GM23338 (cell line): ENCODE results near the gene C5orf22. TPM values are rescaled to one million over a fixed set of nuclear protein-coding genes. Genes with fewer than 3 reads are reported as not detected.

Source experiments
- ATAC-seq: fragments of 200-7000 bp; cut with Tn5 transposase; 3 replicates; pipeline ENCODE4 v1.9.1; 2020
- DNase-seq: peaks from one replicate; pipeline ENCODE4 v3.0.0-alpha.2; 2015; ENCODE audit warnings: low spot score
- H2AFZ ChIP-seq: fragments of 200-600 bp; sonication (generic); 2 replicates; pipeline ENCODE4 v1.8.0; 2016; ENCODE audit warnings: antibody characterized with exemption, mild to moderate bottlenecking, moderate library complexity
- H3F3A ChIP-seq: fragments of 200-600 bp; sonication (generic); replicated peaks from 2 replicates; pipeline ENCODE4 v1.8.0; 2017; ENCODE audit warnings: antibody characterized with exemption, mixed run types, low read depth
- H3K27ac ChIP-seq: fragments of 200-600 bp; sonication (generic); 2 replicates; pipeline ENCODE4 v1.6.1; 2016; ENCODE audit warnings: low read depth
- H3K27me3 ChIP-seq: fragments of 200-600 bp; sonication (generic); 2 replicates; pipeline ENCODE4 v1.8.0; 2016; ENCODE audit warnings: mild to moderate bottlenecking, mixed run types, moderate library complexity; ENCODE audit not compliant: insufficient read depth
- H3K36me3 ChIP-seq: fragments of 200-600 bp; sonication (generic); 2 replicates; pipeline ENCODE4 v1.8.0; 2016; ENCODE audit warnings: mild to moderate bottlenecking; ENCODE audit not compliant: insufficient read depth
- H3K4me1 ChIP-seq: fragments of 200-600 bp; sonication (generic); 2 replicates; pipeline ENCODE4 v1.8.0; 2016; ENCODE audit warnings: mild to moderate bottlenecking, moderate library complexity; ENCODE audit not compliant: insufficient read depth
- H3K4me2 ChIP-seq: fragments of 200-600 bp; sonication (generic); 2 replicates; pipeline ENCODE4 v1.7.1; 2017; ENCODE audit warnings: mixed run types
- H3K4me3 ChIP-seq: fragments of 200-600 bp; sonication (generic); 2 replicates; pipeline ENCODE4 v1.6.1; 2016; ENCODE audit warnings: mixed run types
- H3K79me2 ChIP-seq: fragments of 200-600 bp; sonication (generic); replicated peaks from 2 replicates; pipeline ENCODE4 v1.8.0; 2017; ENCODE audit warnings: mild to moderate bottlenecking; ENCODE audit not compliant: insufficient read depth
- H3K9me2 ChIP-seq: fragments of 200-600 bp; sonication (generic); 2 replicates; pipeline ENCODE4 v1.8.0; 2017; ENCODE audit not compliant: insufficient read depth
- H4K20me1 ChIP-seq: fragments of 200-600 bp; sonication (generic); replicated peaks from 2 replicates; pipeline ENCODE4 v1.8.0; 2017; ENCODE audit warnings: mild to moderate bottlenecking; ENCODE audit not compliant: insufficient read depth
- H3K27ac Mint-ChIP-seq: 2 replicates; pipeline ENCODE4 v1.8.0; 2020; ENCODE audit warnings: inconsistent platforms, mild to moderate bottlenecking, moderate library complexity, mixed read lengths
- H3K27me3 Mint-ChIP-seq: 3 replicates; pipeline ENCODE4 v1.8.0; 2022; ENCODE audit warnings: low read depth, mild to moderate bottlenecking, moderate library complexity, mixed read lengths, inconsistent platforms; ENCODE audit not compliant: insufficient read depth, poor library complexity
- H3K36me3 Mint-ChIP-seq: 3 replicates; pipeline ENCODE4 v1.8.0; 2021; ENCODE audit warnings: low read depth, mild to moderate bottlenecking, inconsistent platforms, moderate library complexity, mixed read lengths
- H3K4me1 Mint-ChIP-seq: 3 replicates; pipeline ENCODE4 v1.8.0; 2020; ENCODE audit warnings: mild to moderate bottlenecking, inconsistent platforms, mixed read lengths
- H3K4me3 Mint-ChIP-seq: 3 replicates; pipeline ENCODE4 v1.8.0; 2021; ENCODE audit warnings: moderate library complexity, mild to moderate bottlenecking, inconsistent platforms, mixed read lengths
- H3K9me3 Mint-ChIP-seq: 3 replicates; pipeline ENCODE4 v1.8.0; 2020; ENCODE audit warnings: moderate library complexity, mild to moderate bottlenecking, inconsistent platforms, mixed read lengths
- CREB1 ChIP-seq: fragments of 250-450 bp; sonication (Bioruptor Pico); IDR thresholded peaks from 2 replicates; pipeline ENCODE4 v1.5.0; 2020; ENCODE audit warnings: low read depth, mild to moderate bottlenecking, moderate library complexity
- EZH2 ChIP-seq: fragments of 200-600 bp; sonication (generic); IDR thresholded peaks from one replicate; pipeline ENCODE4 v1.8.0; 2017; ENCODE audit warnings: antibody characterized with exemption, mild to moderate bottlenecking, low read depth; ENCODE audit not compliant: unreplicated experiment
- EZH2phosphoT487 ChIP-seq: fragments of 200-600 bp; sonication (generic); IDR thresholded peaks from one replicate; pipeline ENCODE4 v1.8.1; 2018; ENCODE audit warnings: antibody characterized with exemption; ENCODE audit not compliant: unreplicated experiment
- JUNB ChIP-seq: IDR thresholded peaks from one replicate; pipeline ENCODE4 v1.6.1; 2016; ENCODE audit warnings: antibody characterized with exemption; ENCODE audit not compliant: unreplicated experiment
- NANOG ChIP-seq: IDR thresholded peaks from 2 replicates; pipeline ENCODE4 v1.6.1; 2016; ENCODE audit warnings: antibody characterized with exemption, borderline replicate concordance
- POLR2AphosphoS5 ChIP-seq: IDR thresholded peaks from 2 replicates; pipeline ENCODE4 v1.6.1; 2016; ENCODE audit warnings: antibody characterized with exemption, low read depth
- ZNF114 ChIP-seq: fragments of 250-450 bp; sonication (Bioruptor Pico); IDR thresholded peaks from 2 replicates; pipeline ENCODE4 v1.5.0; 2020; ENCODE audit warnings: mild to moderate bottlenecking, moderate library complexity
- polyA plus RNA-seq: library from polyadenylated mRNA; unstranded; fragments of >200 nt; fragmentation: Nextera tagmentation; extraction: Ambion mirVana; gene quantifications from 2 replicates; pipeline ENCODE4 v1.2.1, GENCODE V29; 2016
- total RNA-seq: library from RNA; depleted of rRNA; stranded (reverse); fragments of >200 nt; shearing (Covaris generic); gene quantifications from 2 replicates; pipeline ENCODE4 v1.2.3, GENCODE V29; 2014
- TF ChIP-seq, protein P1 (sequence below): fragments of 250-450 bp; sonication (Bioruptor Pico); IDR thresholded peaks from 2 replicates; pipeline ENCODE4 v1.5.0; 2020; ENCODE audit warnings: mild to moderate bottlenecking, moderate library complexity
- TF ChIP-seq, protein P2 (sequence below): IDR thresholded peaks from 2 replicates; pipeline ENCODE4 v1.6.1; 2016; ENCODE audit warnings: antibody characterized with exemption
- TF ChIP-seq, protein P3 (sequence below), 2 experiments: fragments of 200-600 bp in 1 of 2; sonication (generic) in 1 of 2; conservative IDR thresholded peaks; 2 replicates each; pipeline versions ENCODE4 v1.5.1 to v1.6.1; 2016 to 2017; ENCODE audit warnings: antibody characterized with exemption in 2 of 2, low read depth in 2 of 2, mild to moderate bottlenecking in 2 of 2, moderate library complexity in 1 of 2
- TF ChIP-seq, protein P4 (sequence below): IDR thresholded peaks from one replicate; pipeline ENCODE4 v1.6.1; 2018; ENCODE audit warnings: antibody characterized with exemption; ENCODE audit not compliant: unreplicated experiment

Gene C5orf22
- total and polyA plus RNA-seq, 2 experiments from 2014 or later, result 13.6 to 30.9 TPM

DNA sequence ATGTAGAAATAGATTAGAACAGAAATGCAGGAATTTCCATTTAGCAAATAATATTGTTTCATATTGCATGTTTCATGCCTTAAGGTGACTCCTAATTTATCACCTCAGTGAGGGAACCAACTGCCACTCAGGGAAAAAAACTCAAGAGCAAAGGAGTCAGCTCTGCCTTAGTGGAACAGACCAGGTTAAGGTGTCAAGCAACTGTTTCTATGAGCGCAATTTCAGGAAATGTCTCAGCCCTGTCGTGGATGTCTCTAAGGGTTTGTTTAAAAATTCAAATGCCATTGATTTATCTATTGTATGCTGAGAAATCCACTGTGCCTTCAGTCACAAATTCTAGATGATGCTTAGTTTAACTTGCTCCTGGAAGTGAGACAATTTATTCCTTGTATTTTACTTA lies 72.1 kb downstream of the C5orf22 start (continued):
- TF ChIP-seq, protein P1, sequence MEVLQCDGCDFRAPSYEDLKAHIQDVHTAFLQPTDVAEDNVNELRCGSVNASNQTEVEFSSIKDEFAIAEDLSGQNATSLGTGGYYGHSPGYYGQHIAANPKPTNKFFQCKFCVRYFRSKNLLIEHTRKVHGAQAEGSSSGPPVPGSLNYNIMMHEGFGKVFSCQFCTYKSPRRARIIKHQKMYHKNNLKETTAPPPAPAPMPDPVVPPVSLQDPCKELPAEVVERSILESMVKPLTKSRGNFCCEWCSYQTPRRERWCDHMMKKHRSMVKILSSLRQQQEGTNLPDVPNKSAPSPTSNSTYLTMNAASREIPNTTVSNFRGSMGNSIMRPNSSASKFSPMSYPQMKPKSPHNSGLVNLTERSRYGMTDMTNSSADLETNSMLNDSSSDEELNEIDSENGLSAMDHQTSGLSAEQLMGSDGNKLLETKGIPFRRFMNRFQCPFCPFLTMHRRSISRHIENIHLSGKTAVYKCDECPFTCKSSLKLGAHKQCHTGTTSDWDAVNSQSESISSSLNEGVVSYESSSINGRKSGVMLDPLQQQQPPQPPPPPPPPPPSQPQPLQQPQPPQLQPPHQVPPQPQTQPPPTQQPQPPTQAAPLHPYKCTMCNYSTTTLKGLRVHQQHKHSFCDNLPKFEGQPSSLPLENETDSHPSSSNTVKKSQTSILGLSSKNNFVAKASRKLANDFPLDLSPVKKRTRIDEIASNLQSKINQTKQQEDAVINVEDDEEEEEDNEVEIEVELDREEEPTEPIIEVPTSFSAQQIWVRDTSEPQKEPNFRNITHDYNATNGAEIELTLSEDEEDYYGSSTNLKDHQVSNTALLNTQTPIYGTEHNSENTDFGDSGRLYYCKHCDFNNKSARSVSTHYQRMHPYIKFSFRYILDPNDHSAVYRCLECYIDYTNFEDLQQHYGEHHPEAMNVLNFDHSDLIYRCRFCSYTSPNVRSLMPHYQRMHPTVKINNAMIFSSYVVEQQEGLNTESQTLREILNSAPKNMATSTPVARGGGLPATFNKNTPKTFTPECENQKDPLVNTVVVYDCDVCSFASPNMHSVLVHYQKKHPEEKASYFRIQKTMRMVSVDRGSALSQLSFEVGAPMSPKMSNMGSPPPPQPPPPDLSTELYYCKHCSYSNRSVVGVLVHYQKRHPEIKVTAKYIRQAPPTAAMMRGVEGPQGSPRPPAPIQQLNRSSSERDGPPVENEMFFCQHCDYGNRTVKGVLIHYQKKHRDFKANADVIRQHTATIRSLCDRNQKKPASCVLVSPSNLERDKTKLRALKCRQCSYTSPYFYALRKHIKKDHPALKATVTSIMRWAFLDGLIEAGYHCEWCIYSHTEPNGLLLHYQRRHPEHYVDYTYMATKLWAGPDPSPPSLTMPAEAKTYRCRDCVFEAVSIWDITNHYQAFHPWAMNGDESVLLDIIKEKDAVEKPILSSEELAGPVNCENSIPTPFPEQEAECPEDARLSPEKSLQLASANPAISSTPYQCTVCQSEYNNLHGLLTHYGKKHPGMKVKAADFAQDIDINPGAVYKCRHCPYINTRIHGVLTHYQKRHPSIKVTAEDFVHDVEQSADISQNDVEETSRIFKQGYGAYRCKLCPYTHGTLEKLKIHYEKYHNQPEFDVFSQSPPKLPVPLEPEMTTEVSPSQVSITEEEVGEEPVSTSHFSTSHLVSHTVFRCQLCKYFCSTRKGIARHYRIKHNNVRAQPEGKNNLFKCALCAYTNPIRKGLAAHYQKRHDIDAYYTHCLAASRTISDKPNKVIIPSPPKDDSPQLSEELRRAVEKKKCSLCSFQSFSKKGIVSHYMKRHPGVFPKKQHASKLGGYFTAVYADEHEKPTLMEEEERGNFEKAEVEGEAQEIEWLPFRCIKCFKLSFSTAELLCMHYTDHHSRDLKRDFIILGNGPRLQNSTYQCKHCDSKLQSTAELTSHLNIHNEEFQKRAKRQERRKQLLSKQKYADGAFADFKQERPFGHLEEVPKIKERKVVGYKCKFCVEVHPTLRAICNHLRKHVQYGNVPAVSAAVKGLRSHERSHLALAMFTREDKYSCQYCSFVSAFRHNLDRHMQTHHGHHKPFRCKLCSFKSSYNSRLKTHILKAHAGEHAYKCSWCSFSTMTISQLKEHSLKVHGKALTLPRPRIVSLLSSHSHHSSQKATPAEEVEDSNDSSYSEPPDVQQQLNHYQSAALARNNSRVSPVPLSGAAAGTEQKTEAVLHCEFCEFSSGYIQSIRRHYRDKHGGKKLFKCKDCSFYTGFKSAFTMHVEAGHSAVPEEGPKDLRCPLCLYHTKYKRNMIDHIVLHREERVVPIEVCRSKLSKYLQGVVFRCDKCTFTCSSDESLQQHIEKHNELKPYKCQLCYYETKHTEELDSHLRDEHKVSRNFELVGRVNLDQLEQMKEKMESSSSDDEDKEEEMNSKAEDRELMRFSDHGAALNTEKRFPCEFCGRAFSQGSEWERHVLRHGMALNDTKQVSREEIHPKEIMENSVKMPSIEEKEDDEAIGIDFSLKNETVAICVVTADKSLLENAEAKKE (CRISPR knock-in tag), result no peak
- no peak for TF ChIP-seq JUNB

DNA sequence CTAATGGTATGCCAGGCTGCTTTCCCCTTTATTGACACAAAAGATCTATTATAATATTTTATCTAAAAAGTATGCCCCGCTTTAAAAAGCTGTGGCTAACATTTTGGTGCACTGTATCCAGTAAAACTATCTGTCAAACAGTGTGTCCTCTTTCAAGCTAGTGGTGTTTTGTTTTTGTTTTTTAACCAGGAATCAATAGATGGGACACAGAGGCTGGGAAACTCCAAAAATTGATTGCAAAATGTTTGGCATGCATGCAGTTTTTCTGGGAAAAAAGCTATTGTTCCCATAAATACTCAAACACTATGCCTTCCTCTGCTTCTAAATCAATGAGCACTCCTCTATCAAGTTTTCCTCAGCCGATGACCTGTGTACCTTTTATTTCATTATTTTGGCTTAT lies 72.5 kb downstream of the C5orf22 start:
- H3K4me3 Mint-ChIP-seq, result no peak overlapping the region
- Histone ChIP-seq H4K20me1 (no peaks in the 10 kb centered on the region), H3K79me2 (no peaks in the 10 kb centered on the region), H3K9me2 (no peaks in the 10 kb centered on the region), H3K27me3 (no peaks in the 10 kb centered on the region), H3K4me3 (no peak overlapping the region), H3F3A (no peaks in the 10 kb centered on the region), H3K4me1 (no peaks in the 10 kb centered on the region), H3K4me2 (no peak overlapping the region), H2AFZ (no peak overlapping the region), H3K27ac (no peak overlapping the region), H3K36me3 (no peaks in the 10 kb centered on the region)
- H3K9me3 Mint-ChIP-seq, result no peaks in the 10 kb centered on the region
- no peaks in the 10 kb centered on the region for H3K4me1 Mint-ChIP-seq
- no peak for DNase-seq
- no peaks in the 10 kb centered on the region for H3K36me3 Mint-ChIP-seq
- no peak for ATAC-seq
- H3K27me3 Mint-ChIP-seq, result no peaks in the 10 kb centered on the region
- no peak overlapping the region for H3K27ac Mint-ChIP-seq
- TF ChIP-seq POLR2AphosphoS5 (no peak), ZNF114 (CRISPR knock-in tag) (no peak), NANOG (no peak), EZH2 (no peak), CREB1 (CRISPR knock-in tag) (no peak), EZH2phosphoT487 (no peak), JUNB (no peak)
- TF ChIP-seq, protein P2, sequence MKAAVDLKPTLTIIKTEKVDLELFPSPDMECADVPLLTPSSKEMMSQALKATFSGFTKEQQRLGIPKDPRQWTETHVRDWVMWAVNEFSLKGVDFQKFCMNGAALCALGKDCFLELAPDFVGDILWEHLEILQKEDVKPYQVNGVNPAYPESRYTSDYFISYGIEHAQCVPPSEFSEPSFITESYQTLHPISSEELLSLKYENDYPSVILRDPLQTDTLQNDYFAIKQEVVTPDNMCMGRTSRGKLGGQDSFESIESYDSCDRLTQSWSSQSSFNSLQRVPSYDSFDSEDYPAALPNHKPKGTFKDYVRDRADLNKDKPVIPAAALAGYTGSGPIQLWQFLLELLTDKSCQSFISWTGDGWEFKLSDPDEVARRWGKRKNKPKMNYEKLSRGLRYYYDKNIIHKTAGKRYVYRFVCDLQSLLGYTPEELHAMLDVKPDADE, result no peak
- TF ChIP-seq, protein P3, sequence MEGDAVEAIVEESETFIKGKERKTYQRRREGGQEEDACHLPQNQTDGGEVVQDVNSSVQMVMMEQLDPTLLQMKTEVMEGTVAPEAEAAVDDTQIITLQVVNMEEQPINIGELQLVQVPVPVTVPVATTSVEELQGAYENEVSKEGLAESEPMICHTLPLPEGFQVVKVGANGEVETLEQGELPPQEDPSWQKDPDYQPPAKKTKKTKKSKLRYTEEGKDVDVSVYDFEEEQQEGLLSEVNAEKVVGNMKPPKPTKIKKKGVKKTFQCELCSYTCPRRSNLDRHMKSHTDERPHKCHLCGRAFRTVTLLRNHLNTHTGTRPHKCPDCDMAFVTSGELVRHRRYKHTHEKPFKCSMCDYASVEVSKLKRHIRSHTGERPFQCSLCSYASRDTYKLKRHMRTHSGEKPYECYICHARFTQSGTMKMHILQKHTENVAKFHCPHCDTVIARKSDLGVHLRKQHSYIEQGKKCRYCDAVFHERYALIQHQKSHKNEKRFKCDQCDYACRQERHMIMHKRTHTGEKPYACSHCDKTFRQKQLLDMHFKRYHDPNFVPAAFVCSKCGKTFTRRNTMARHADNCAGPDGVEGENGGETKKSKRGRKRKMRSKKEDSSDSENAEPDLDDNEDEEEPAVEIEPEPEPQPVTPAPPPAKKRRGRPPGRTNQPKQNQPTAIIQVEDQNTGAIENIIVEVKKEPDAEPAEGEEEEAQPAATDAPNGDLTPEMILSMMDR (conservative IDR thresholded peaks at IDR 0.05; ENCODE audit: low read depth in 2 of 2), result no peak
- TF ChIP-seq, protein P4, sequence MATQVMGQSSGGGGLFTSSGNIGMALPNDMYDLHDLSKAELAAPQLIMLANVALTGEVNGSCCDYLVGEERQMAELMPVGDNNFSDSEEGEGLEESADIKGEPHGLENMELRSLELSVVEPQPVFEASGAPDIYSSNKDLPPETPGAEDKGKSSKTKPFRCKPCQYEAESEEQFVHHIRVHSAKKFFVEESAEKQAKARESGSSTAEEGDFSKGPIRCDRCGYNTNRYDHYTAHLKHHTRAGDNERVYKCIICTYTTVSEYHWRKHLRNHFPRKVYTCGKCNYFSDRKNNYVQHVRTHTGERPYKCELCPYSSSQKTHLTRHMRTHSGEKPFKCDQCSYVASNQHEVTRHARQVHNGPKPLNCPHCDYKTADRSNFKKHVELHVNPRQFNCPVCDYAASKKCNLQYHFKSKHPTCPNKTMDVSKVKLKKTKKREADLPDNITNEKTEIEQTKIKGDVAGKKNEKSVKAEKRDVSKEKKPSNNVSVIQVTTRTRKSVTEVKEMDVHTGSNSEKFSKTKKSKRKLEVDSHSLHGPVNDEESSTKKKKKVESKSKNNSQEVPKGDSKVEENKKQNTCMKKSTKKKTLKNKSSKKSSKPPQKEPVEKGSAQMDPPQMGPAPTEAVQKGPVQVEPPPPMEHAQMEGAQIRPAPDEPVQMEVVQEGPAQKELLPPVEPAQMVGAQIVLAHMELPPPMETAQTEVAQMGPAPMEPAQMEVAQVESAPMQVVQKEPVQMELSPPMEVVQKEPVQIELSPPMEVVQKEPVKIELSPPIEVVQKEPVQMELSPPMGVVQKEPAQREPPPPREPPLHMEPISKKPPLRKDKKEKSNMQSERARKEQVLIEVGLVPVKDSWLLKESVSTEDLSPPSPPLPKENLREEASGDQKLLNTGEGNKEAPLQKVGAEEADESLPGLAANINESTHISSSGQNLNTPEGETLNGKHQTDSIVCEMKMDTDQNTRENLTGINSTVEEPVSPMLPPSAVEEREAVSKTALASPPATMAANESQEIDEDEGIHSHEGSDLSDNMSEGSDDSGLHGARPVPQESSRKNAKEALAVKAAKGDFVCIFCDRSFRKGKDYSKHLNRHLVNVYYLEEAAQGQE, result no peak
